ENCODE results near the gene NAA10. TPM values are rescaled to one million over a fixed set of nuclear protein-coding genes. Genes with fewer than 3 reads are reported as not detected.

The NAA10 gene
- total and polyA plus RNA-seq, 2 of the 13 experiments (the other 11 are each of a cell fraction or from before 2014, with no cell fraction given), result 49.2 to 51.7 TPM

DNA sequence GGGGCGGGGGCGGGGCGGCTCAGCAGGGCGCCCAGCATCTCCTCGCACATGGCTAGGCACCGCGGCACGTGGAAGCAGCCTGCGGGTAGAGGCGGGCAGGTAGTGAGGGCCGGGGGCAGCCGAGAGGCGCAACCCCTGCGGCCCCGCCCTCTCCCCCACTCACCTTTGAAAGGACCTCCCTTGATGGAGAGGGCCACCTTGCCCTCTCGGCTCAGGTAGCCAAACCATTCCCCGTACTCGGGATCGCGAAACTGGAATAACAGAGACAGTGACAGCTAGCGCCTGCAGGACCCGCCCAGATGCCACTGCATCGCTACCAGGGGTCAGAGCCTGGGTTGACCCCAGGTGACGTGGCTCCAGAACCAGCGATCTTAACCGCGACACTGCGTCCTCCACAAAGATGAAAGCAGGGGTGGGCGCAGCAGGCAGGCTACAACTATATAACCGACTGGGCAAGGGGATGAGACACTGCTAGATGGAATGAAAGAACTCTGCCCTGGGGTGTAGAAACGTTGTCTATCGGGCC is 552 bp upstream of the NAA10 start (continued):
- TF ChIP-seq, protein P1, sequence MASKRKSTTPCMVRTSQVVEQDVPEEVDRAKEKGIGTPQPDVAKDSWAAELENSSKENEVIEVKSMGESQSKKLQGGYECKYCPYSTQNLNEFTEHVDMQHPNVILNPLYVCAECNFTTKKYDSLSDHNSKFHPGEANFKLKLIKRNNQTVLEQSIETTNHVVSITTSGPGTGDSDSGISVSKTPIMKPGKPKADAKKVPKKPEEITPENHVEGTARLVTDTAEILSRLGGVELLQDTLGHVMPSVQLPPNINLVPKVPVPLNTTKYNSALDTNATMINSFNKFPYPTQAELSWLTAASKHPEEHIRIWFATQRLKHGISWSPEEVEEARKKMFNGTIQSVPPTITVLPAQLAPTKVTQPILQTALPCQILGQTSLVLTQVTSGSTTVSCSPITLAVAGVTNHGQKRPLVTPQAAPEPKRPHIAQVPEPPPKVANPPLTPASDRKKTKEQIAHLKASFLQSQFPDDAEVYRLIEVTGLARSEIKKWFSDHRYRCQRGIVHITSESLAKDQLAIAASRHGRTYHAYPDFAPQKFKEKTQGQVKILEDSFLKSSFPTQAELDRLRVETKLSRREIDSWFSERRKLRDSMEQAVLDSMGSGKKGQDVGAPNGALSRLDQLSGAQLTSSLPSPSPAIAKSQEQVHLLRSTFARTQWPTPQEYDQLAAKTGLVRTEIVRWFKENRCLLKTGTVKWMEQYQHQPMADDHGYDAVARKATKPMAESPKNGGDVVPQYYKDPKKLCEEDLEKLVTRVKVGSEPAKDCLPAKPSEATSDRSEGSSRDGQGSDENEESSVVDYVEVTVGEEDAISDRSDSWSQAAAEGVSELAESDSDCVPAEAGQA (IDR thresholded peaks at IDR 0.05; ENCODE audit: low read depth), result no peak
- TF ChIP-seq, protein P1 (CRISPR knock-in tag; IDR thresholded peaks at IDR 0.05; ENCODE audit: borderline replicate concordance), result no peak
- no peak for TF ChIP-seq ARHGAP35 (CRISPR knock-in tag; IDR thresholded peaks at IDR 0.05; ENCODE audit: borderline replicate concordance)
- TF ChIP-seq CCAR2 (optimal IDR thresholded peaks at IDR 0.05; ENCODE audit: low read depth, low read length), result no peak
- no peak for TF ChIP-seq ZNF761 (CRISPR knock-in tag; conservative IDR thresholded peaks at IDR 0.05)
- TF ChIP-seq, protein P2, sequence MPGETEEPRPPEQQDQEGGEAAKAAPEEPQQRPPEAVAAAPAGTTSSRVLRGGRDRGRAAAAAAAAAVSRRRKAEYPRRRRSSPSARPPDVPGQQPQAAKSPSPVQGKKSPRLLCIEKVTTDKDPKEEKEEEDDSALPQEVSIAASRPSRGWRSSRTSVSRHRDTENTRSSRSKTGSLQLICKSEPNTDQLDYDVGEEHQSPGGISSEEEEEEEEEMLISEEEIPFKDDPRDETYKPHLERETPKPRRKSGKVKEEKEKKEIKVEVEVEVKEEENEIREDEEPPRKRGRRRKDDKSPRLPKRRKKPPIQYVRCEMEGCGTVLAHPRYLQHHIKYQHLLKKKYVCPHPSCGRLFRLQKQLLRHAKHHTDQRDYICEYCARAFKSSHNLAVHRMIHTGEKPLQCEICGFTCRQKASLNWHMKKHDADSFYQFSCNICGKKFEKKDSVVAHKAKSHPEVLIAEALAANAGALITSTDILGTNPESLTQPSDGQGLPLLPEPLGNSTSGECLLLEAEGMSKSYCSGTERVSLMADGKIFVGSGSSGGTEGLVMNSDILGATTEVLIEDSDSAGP (CRISPR knock-in tag; IDR thresholded peaks at IDR 0.05; ENCODE audit: borderline replicate concordance), result 0 out of 2 replicates have a peak, but pooled peaks have one; percentile 14
- TF ChIP-seq ATM (IDR thresholded peaks at IDR 0.05; ENCODE audit: borderline replicate concordance), result no peak
- TF ChIP-seq HCFC1 (IDR thresholded peaks at IDR 0.05; ENCODE audit: low read depth, low read length), result no peak
- TF ChIP-seq ZFP36L1 (CRISPR knock-in tag; IDR thresholded peaks at IDR 0.05), result no peak
- no peak for TF ChIP-seq ZNF781 (CRISPR knock-in tag; IDR thresholded peaks at IDR 0.05; ENCODE audit: borderline replicate concordance, not compliant biosample characterization)
- TF ChIP-seq MXI1 (IDR thresholded peaks at IDR 0.05; ENCODE audit: borderline replicate concordance, low read depth, low read length), result peak; percentile 24; the same call in 1 of the 3 replicates
- TF ChIP-seq HNRNPL (IDR thresholded peaks at IDR 0.05; ENCODE audit: low read depth, low read length), result no peak
- TF ChIP-seq ZNF674 (CRISPR knock-in tag; IDR thresholded peaks at IDR 0.05; ENCODE audit: low read depth), result no peak
- no peak for TF ChIP-seq NPAS2 (CRISPR knock-in tag; IDR thresholded peaks at IDR 0.05; ENCODE audit: borderline replicate concordance)
- TF ChIP-seq, protein P3, sequence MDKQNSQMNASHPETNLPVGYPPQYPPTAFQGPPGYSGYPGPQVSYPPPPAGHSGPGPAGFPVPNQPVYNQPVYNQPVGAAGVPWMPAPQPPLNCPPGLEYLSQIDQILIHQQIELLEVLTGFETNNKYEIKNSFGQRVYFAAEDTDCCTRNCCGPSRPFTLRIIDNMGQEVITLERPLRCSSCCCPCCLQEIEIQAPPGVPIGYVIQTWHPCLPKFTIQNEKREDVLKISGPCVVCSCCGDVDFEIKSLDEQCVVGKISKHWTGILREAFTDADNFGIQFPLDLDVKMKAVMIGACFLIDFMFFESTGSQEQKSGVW (CRISPR knock-in tag; IDR thresholded peaks at IDR 0.05; ENCODE audit: borderline replicate concordance), result no peak
- no peak for TF ChIP-seq SIN3B (IDR thresholded peaks at IDR 0.05; ENCODE audit: low read length)
- no peak for TF ChIP-seq IKZF1 (IDR thresholded peaks at IDR 0.05)
- TF ChIP-seq HMG20A (CRISPR knock-in tag; IDR thresholded peaks at IDR 0.05; ENCODE audit: borderline replicate concordance), result no peak
- peak; percentile 68; the same call in 1 of the 2 replicates for TF ChIP-seq MYC (CRISPR knock-in tag; IDR thresholded peaks at IDR 0.05; ENCODE audit: borderline replicate concordance)
- no peak for TF ChIP-seq PHF21A (CRISPR knock-in tag; IDR thresholded peaks at IDR 0.05)
- no peak for TF ChIP-seq SAFB2 (CRISPR knock-in tag; IDR thresholded peaks at IDR 0.05; ENCODE audit: borderline replicate concordance, low read depth)
- TF ChIP-seq, protein P4, sequence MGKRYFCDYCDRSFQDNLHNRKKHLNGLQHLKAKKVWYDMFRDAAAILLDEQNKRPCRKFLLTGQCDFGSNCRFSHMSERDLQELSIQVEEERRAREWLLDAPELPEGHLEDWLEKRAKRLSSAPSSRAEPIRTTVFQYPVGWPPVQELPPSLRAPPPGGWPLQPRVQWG (CRISPR knock-in tag; IDR thresholded peaks at IDR 0.05; ENCODE audit: borderline replicate concordance, low read depth), result no peak
- TF ChIP-seq SAP130 (CRISPR knock-in tag; IDR thresholded peaks at IDR 0.05; ENCODE audit: low read depth), result peak; percentile 46; the same call in 1 of the 2 replicates
